Uterus (tissue), 4 donors: Measurements from ENCODE around the gene APLNR. TPM values are rescaled to one million over a fixed set of nuclear protein-coding genes. Genes with fewer than 3 reads are reported as not detected.

Experiments
- DNase-seq, 2 donors: peaks; one replicate each; pipeline ENCODE4 v3.0.0-alpha.2; 2019 to 2020
- H3K27ac ChIP-seq, 2 donors: fragments of 200-600 bp; sonication (generic); 1 replicate in 1 of 2; 2 replicates in 1 of 2; pipeline ENCODE4 v1.5.1; 2016 to 2018
- H3K27me3 ChIP-seq, 2 donors: fragments of 200-600 bp; sonication (generic); one replicate each; pipeline ENCODE4 v1.5.1; 2018 to 2019; ENCODE audit warnings: control low read depth in 1 of 2
- H3K36me3 ChIP-seq, 2 donors: fragments of 200-600 bp; sonication (generic); one replicate each; pipeline ENCODE4 v1.5.1; 2019; ENCODE audit warnings: control low read depth in 1 of 2
- H3K4me1 ChIP-seq, 2 donors: fragments of 200-600 bp; sonication (generic); one replicate each; pipeline ENCODE4 v1.5.1; 2018 to 2019; ENCODE audit warnings: control low read depth in 1 of 2
- H3K4me3 ChIP-seq, 2 donors: fragments of 200-600 bp; sonication (generic); 1 replicate in 1 of 2; 2 replicates in 1 of 2; pipeline ENCODE4 v1.5.1; 2018 to 2019; ENCODE audit warnings: mild to moderate bottlenecking in 1 of 2
- H3K9me3 ChIP-seq, 2 donors: fragments of 200-600 bp; sonication (generic); one replicate each; pipeline ENCODE4 v1.5.1; 2019; ENCODE audit warnings: control low read depth in 1 of 2
- POLR2A ChIP-seq, 2 donors: fragments of 450-650 bp; IDR thresholded peaks; one replicate each; pipeline ENCODE4 v1.6.1; 2016; ENCODE audit warnings: antibody characterized with exemption in 2 of 2, mild to moderate bottlenecking in 1 of 2, moderate library complexity in 1 of 2
- intact Hi-C: fragments of 100-400 bp; cut with DNase I; formaldehyde crosslinking; loops from one replicate; pipeline ENCODE4 v1.15.1; 2023; ENCODE audit warnings: low total_unique reads
- total RNA-seq, 4 donors: library from RNA; depleted of rRNA in 3 of 4; stranded (reverse); fragments of >200 nt in 3 of 4; gene quantifications; one replicate each; pipeline versions ENCODE4 v1.1.0 to v1.2.4, GENCODE V29; 2014 to 2023
- TF ChIP-seq, protein P1 (sequence below), 4 experiments: fragments of 200-600 bp in 2 of 4; fragments of 450-650 bp in 2 of 4; sonication (generic) in 2 of 4; IDR thresholded peaks; one replicate each; pipeline ENCODE4 v1.5.1; 2016 to 2019; ENCODE audit warnings: antibody characterized with exemption in 4 of 4, mild to moderate bottlenecking in 2 of 4, moderate library complexity in 1 of 4
- donor health status: DM: yes; HTN: yes; CAD: no.

APLNR gene
- total RNA-seq, 4 donors from 2014 or later: 0.58 to 112 TPM; not detected in 2

DNA sequence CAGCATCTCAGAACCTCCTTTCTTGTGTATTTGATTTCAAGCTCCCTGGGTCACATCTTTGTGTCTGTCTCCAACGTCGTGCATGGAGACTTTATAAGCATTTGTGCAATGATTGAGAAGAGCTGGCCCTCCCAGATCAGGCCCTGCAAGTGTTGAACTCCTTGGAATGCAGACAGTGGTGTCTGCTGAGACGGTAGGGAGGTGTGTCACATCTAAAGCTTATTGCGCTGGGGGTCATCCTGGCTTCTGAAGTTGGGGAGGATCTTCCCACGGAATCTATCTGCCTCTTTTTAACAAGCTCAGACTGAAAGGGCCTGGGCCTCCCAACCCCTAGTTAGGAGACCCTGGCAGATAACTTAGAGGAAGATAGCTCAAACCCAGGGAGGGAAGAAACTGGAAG lies 6.7 kb downstream of the APLNR start:
- Histone ChIP-seq H3K27ac (no peak overlapping the region), H3K9me3 (no peaks in the 10 kb centered on the region), H3K36me3 (no peaks in the 10 kb centered on the region), H3K4me3 (no peak overlapping the region), H3K4me1 (peaks cover 0 to 4% of the 10 kb centered on the region in 2 donors), H3K27me3 (no peaks in the 10 kb centered on the region)
- DNase-seq: no peak
- TF ChIP-seq, protein P1, sequence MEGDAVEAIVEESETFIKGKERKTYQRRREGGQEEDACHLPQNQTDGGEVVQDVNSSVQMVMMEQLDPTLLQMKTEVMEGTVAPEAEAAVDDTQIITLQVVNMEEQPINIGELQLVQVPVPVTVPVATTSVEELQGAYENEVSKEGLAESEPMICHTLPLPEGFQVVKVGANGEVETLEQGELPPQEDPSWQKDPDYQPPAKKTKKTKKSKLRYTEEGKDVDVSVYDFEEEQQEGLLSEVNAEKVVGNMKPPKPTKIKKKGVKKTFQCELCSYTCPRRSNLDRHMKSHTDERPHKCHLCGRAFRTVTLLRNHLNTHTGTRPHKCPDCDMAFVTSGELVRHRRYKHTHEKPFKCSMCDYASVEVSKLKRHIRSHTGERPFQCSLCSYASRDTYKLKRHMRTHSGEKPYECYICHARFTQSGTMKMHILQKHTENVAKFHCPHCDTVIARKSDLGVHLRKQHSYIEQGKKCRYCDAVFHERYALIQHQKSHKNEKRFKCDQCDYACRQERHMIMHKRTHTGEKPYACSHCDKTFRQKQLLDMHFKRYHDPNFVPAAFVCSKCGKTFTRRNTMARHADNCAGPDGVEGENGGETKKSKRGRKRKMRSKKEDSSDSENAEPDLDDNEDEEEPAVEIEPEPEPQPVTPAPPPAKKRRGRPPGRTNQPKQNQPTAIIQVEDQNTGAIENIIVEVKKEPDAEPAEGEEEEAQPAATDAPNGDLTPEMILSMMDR (IDR thresholded peaks at IDR 0.05): no peak
- TF ChIP-seq POLR2A (IDR thresholded peaks at IDR 0.05): no peak
- intact Hi-C loops: no loop called here

DNA sequence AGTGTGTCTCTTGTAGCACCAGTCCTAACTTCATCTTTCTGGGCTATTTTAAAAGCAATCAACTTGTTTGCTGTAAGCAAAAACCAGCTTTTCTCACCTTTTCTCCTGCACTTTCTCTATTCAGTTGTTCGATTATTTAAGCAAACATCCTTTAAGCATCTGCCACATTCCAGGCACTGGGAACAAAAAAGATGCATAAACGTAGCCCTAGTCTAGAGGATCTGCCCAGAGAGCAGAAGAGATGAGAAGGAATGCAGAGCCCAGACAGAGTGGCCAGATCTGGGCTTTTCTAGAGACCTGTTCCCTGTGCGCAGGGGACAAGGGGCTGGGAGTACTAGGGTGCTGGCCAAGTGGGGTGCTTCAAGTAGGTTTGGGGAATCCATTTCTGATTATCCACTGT lies 8.4 kb downstream of the APLNR start:
- Histone ChIP-seq H3K4me3 (no peak overlapping the region), H3K27ac (no peak overlapping the region), H3K36me3 (no peaks in the 10 kb centered on the region), H3K4me1 (no peaks in the 10 kb centered on the region), H3K9me3 (no peaks in the 10 kb centered on the region), H3K27me3 (no peaks in the 10 kb centered on the region)
- intact Hi-C loops: no loop called here
- no peak for TF ChIP-seq POLR2A (IDR thresholded peaks at IDR 0.05)
- TF ChIP-seq, protein P1 (IDR thresholded peaks at IDR 0.05): no peak
- DNase-seq: no peak

DNA sequence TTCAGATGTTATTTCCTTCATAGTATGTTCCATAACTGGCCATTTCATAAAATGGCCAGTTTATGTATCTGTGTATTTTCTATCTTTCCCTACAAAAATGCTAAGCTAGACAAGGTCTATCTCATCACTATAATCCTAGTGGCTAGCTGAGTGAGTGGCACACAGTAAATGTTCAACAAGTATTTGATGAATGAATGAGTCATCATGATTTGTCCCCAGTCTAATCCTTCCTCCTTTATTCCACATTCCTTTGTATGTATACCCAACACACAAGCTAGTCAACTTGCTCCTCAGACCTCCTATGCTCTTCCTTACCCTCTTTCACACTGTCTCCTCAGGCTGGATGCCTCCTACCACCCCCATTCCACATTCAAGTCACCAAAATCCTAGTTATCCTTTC lies 12.5 kb downstream of the APLNR start:
- no peaks in the 10 kb centered on the region for H3K27me3 ChIP-seq
- intact Hi-C loops: no loop called here
- no peaks in the 10 kb centered on the region for H3K4me1 ChIP-seq

GRCh38 chr11:57224128-57224527 lies 12.9 kb downstream of the APLNR start:
- Histone ChIP-seq H3K27me3 (no peaks in the 10 kb centered on the region), H3K4me3 (no peak overlapping the region), H3K9me3 (no peaks in the 10 kb centered on the region), H3K4me1 (no peaks in the 10 kb centered on the region), H3K36me3 (no peaks in the 10 kb centered on the region), H3K27ac (no peak overlapping the region)
- TF ChIP-seq, protein P1 (IDR thresholded peaks at IDR 0.05): no peak
- TF ChIP-seq POLR2A (IDR thresholded peaks at IDR 0.05): no peak
- intact Hi-C loops: no loop called here
- no peak for DNase-seq

More for the DNA sequence above, 12.5 kb downstream of the APLNR start:
- H3K9me3 ChIP-seq: no peaks in the 10 kb centered on the region
- H3K27ac ChIP-seq: no peak overlapping the region
- H3K4me3 ChIP-seq: no peak overlapping the region
- H3K36me3 ChIP-seq: no peaks in the 10 kb centered on the region
- DNase-seq: no peak
- no peak for TF ChIP-seq POLR2A (IDR thresholded peaks at IDR 0.05)
- TF ChIP-seq, protein P1 (IDR thresholded peaks at IDR 0.05): no peak

- no peak for DNase-seq
- intact Hi-C loops: no loop called here
These were observed 13.4 kb downstream of the APLNR start for GRCh38 chr11:57223601-57224000.

More at GRCh38 chr11:57223601-57224000, 13.4 kb downstream of the APLNR start:
- H3K27me3 ChIP-seq: no peaks in the 10 kb centered on the region
- H3K4me1 ChIP-seq: no peaks in the 10 kb centered on the region
- H3K27ac ChIP-seq: no peak overlapping the region
- H3K9me3 ChIP-seq: no peaks in the 10 kb centered on the region
- no peak overlapping the region for H3K4me3 ChIP-seq
- TF ChIP-seq POLR2A (IDR thresholded peaks at IDR 0.05): no peak
- TF ChIP-seq, protein P1 (IDR thresholded peaks at IDR 0.05): no peak
- no peaks in the 10 kb centered on the region for H3K36me3 ChIP-seq
